AG09319 (cell line): Measurements from ENCODE around the gene NR5A2.

ENCODE experiments used
- DNase-seq: peaks from one replicate; pipeline ENCODE4 v3.0.0-alpha.2; 2010; ENCODE audit warnings: low read depth; ENCODE audit errors: extremely low read depth
- CTCF ChIP-seq: IDR thresholded peaks from 2 replicates; pipeline ENCODE4 v1.5.1; 2011; ENCODE audit warnings: low read depth, mild to moderate bottlenecking, inconsistent platforms, low read length, moderate library complexity

Gene NR5A2

DNA sequence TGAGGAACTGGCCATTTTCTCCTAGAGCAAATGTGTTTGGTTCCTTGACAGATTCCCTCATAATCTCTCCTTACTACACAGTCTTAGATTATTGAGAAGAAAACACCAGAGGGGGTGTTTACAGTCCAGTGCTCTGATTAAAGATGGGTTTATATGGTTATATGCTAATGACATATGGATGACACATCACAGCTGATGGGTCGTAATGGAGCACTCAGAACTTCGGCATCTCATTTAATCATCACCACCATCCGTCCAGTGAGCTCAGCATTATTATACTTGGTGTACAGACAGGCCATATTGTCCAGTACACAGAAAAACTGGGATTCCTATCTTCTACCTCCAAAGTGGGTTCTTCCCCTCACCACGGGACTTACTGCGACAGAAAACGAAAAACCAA is 22.3 kb upstream of the NR5A2 start:
- DNase-seq, result no peak
- no peak for TF ChIP-seq CTCF

DNA sequence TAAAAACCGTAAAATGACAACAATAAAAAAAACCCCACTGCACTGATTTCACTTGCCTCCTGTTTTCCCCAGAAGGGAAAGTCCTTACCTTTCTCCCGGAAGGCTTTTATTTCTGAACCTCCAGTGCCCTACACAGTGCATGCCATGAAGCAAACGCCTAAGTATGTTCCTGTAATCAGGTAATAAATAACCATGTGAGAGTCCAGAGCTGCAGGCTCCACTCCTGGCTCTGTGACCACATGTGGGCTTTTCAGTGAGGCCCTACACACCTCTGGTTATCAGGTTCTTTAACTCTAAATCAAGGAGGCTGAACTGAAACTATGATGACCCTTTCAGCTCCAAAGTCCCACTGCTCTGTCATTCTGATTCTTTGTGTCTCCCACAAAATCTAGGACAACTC is 20.8 kb upstream of the NR5A2 start:
- DNase-seq, result no peak
- no peak for TF ChIP-seq CTCF

DNA sequence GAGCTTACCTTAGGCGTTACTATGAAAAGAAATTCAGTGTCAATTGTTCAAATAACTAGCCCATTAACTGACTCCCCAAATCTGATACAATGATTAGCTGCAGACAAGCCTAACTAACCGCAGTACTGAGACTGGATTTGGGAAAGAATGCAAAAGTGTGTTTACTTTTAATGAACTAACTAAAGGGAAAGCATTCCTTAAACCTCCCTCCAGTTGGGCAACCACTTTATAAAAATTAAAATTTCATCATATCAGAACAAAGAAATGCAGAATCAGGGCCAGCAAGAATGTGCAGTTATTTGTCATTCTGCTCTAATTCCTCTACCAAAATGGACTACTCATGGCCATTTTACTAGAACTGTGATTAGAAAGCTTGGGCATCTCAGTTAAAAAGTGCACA is 11.7 kb upstream of the NR5A2 start:
- DNase-seq, result no peak
- no peak for TF ChIP-seq CTCF

DNA sequence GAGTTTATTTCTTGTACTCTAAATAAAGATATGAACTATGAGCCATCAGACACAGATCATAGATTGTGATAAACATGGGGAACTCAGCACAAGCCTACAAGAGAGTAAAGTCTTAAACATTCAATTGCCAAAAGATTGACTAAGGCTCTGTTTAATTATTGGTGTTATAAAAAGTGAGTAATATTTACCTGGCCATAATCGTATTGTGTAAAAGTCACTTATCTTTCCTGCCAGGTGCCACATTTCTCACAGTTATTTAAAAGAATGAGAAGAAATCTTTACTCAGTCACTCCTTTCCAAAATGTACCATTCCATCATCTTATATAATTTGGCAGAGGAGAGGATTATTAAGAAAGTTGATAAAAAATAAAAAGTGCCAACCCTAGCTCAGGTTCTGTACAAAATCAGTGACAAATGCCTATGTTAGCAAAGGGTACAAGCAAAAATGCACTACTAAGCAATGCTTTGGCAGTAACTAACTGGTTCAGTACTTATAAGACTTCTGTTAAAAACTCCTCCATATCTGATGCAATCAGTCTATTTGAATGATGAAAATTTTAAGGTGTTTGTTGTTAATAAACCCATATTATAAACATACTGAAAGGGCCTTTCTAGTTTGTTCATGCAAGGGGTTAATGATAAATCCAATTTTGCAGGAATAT is 5.8 kb upstream of the NR5A2 start:
- TF ChIP-seq CTCF, result no peak
- no peak for DNase-seq

DNA sequence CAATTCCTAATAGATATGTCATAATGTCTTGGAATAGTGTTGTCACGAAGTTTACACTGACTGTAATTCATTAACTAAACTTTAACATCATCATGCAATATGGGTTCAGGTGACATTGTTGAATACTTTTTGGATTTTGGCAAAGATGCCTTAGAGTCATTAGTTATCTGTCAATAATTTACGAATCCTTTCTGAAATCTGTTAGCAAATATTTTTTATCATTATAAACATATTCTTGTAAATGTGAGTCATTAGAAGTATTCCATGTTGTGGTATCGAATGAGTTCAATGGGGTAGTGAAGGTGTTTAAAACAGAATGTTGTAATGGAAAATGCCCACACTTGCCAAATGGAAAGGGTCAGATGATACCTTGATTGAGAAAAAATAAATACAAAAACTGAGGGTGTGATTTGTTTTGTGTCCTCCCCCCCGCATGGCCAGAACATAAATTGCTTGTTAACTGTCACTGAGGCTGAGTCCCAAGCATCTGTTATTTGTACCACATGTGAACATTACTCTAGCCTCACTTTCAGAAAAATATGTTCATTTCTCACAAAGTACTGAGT is 5.2 kb upstream of the NR5A2 start:
- DNase-seq, result no peak
- no peak for TF ChIP-seq CTCF

DNA sequence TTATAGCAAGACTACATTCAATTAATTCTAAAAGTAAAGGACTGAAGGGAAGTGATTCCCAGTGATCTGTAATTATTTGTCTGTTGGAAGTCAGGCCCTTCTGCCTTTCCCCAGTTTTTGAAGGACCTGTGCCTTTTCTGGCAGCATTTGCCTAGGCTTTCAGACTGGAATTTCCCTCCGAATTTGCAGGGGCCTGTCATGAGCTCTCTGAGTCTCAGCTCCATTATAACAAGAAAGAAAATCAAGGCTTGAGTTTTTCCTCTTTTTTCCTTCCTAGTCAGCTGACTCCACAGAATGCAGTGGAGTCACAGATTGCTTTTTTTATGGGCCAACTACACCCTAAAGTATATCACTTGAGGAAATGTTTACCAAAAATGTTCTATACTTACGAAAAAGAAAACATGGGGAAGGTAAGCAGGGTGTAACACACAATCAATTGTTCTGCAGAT is 1.1 kb downstream of the NR5A2 start:
- no peak for DNase-seq
- no peak for TF ChIP-seq CTCF

- no peak for TF ChIP-seq CTCF
- no peak for DNase-seq
Measured at GRCh38 chr1:200029035-200029821, 1.7 kb downstream of the NR5A2 start.
